T-cell (primary cell): ENCODE data around the gene SYNE1. TPM values are rescaled to one million over a fixed set of nuclear protein-coding genes. Genes with fewer than 3 reads are reported as not detected.
A peak's percentile ranks its signal among the peaks of the same experiment; 100 is the strongest.

ENCODE experiments used
- ATAC-seq, 4 experiments: fragments of 200-7000 bp in 3 of 4; fragments of 150-1000 bp in 1 of 4; cut with Tn5 transposase; replicated peaks in 1 of 4; 1 replicate in 3 of 4; 2 replicates in 1 of 4; pipeline ENCODE4 v1.10.0; 2021; ENCODE audit warnings: moderate library complexity in 3 of 4, mild to moderate bottlenecking in 2 of 4, moderate number of reproducible peaks in 1 of 4
- CTCF ChIA-PET, 2 donors: fragments of 300-600 bp; sonication (Branson Sonifier 250); formaldehyde crosslinking; loops; one replicate each; lab custom pipeline; 2022; ENCODE audit warnings: antibody characterized with exemption in 2 of 2; lab: Charles Lee
- POLR2A ChIA-PET, 2 donors: fragments of 300-600 bp; sonication (Branson Sonifier 250); formaldehyde crosslinking; loops; one replicate each; lab custom pipeline; 2022; ENCODE audit warnings: antibody characterized with exemption in 2 of 2; lab: Charles Lee
- DNase-seq, 35 experiments: peaks; one replicate each; pipeline versions ENCODE4 v3.0.0 to v3.0.0-alpha.2; 2013 to 2023
- H3K27ac ChIP-seq: one replicate; pipeline ENCODE4 v1.5.1; 2013; ENCODE audit warnings: low read length
- H3K27me3 ChIP-seq, 2 experiments: replicated peaks in 1 of 2; 1 replicate in 1 of 2; 2 replicates in 1 of 2; pipeline versions ENCODE4 v1.6.1 to v1.7.0; 2013; ENCODE audit warnings: low read length in 1 of 2, mixed read lengths in 1 of 2; ENCODE audit not compliant: control insufficient read depth in 2 of 2, insufficient read depth in 2 of 2; ENCODE audit errors: extremely low read depth in 1 of 2
- H3K36me3 ChIP-seq, 2 donors: 1 replicate in 1 of 2; 2 replicates in 1 of 2; pipeline versions ENCODE4 v1.6.1 to v1.7.0; 2013; ENCODE audit warnings: low read length in 1 of 2; ENCODE audit not compliant: control insufficient read depth in 2 of 2, insufficient read depth in 1 of 2; ENCODE audit errors: extremely low read depth in 1 of 2
- H3K4me1 ChIP-seq, 2 experiments: 1 replicate in 1 of 2; 2 replicates in 1 of 2; pipeline versions ENCODE4 v1.6.1 to v1.7.0; 2013; ENCODE audit warnings: low read length in 2 of 2, mixed read lengths in 1 of 2; ENCODE audit not compliant: insufficient read depth in 2 of 2, control insufficient read depth in 1 of 2; ENCODE audit errors: extremely low read depth in 1 of 2
- H3K4me3 ChIP-seq, 2 donors: 1 replicate in 1 of 2; 2 replicates in 1 of 2; pipeline versions ENCODE4 v1.5.1 to v1.7.0; 2013; ENCODE audit warnings: mild to moderate bottlenecking in 2 of 2, low read length in 1 of 2, moderate library complexity in 1 of 2; ENCODE audit not compliant: control insufficient read depth in 1 of 2; ENCODE audit errors: extremely low read depth in 1 of 2
- H3K9me3 ChIP-seq: 2 replicates; pipeline ENCODE4 v1.7.0; 2013
- H3K27ac Mint-ChIP-seq, 2 donors: one replicate each; pipeline ENCODE4 v1.8.0; 2020 to 2021; ENCODE audit warnings: mild to moderate bottlenecking in 2 of 2, mixed read lengths in 2 of 2
- H3K27me3 Mint-ChIP-seq, 2 donors: one replicate each; pipeline ENCODE4 v1.8.0; 2021 to 2022; ENCODE audit warnings: mixed read lengths in 2 of 2
- H3K36me3 Mint-ChIP-seq: one replicate; pipeline ENCODE4 v1.8.0; 2021; ENCODE audit warnings: mixed read lengths
- H3K4me1 Mint-ChIP-seq, 3 donors: one replicate each; pipeline ENCODE4 v1.8.0; 2020 to 2022; ENCODE audit warnings: mixed read lengths in 3 of 3, mild to moderate bottlenecking in 1 of 3
- H3K4me3 Mint-ChIP-seq, 3 donors: one replicate each; pipeline ENCODE4 v1.8.0; 2020 to 2022; ENCODE audit warnings: mild to moderate bottlenecking in 3 of 3, mixed read lengths in 3 of 3, moderate library complexity in 3 of 3
- H3K9me3 Mint-ChIP-seq, 3 donors: one replicate each; pipeline ENCODE4 v1.8.0; 2020 to 2022; ENCODE audit warnings: mixed read lengths in 3 of 3
- WGBS: methylation state at CpG from one replicate; pipeline ENCODE4 v1.1.5; 2013; ENCODE audit warnings: missing lambda C conversion rate; ENCODE audit not compliant: insufficient coverage; 5-methylcytosine and 5-hydroxymethylcytosine counted together
- total RNA-seq, 35 experiments: library from RNA in 6 of 35; stranded (reverse) in 6 of 35; fragments of 120-200 nt in 1 of 35; gene quantifications; one replicate each; pipeline versions ENCODE4 v1.2.1 to v1.2.4 and lab custom pipeline; 2013 to 2026

Gene SYNE1
- total RNA-seq, 5 donors from 2014 or later (not counting 1 experiment from before 2014, with no cell fraction given), result 174 to 235 (median 192) TPM

- no peaks in the 10 kb centered on the region for H3K27me3 ChIP-seq
- Mint-ChIP-seq H3K27me3 (peaks cover 0 to 3% of the 10 kb centered on the region in 2 donors), H3K9me3 (no peaks in the 10 kb centered on the region), H3K4me3 (no peak overlapping the region), H3K27ac (no peak overlapping the region), H3K4me1 (peaks cover under 1 to 6% (median 5%) of the 10 kb centered on the region in 3 donors), H3K36me3 (no peaks in the 10 kb centered on the region)
- no peak for DNase-seq
- H3K9me3 ChIP-seq, result no peaks in the 10 kb centered on the region
- no peak overlapping the region for H3K27ac ChIP-seq
- no peak overlapping the region for H3K4me3 ChIP-seq
- 76% methylated on average over 4 of the region's 7 CpGs for WGBS
- peaks cover 0 to 3% of the 10 kb centered on the region in 2 donors for H3K36me3 ChIP-seq
- ATAC-seq, result no peak
- POLR2A ChIA-PET, result no interaction called here
- CTCF ChIA-PET, result interaction anchor here in 1 of 2 donors (0.6 to 2.3 kb wide), 2 partner anchors 21 to 1430 kb away, joined by 9 to 18 read pairs; no protein-coding TSS in a partner anchor
- H3K4me1 ChIP-seq, result peaks cover under 1% of the 10 kb centered on the region in 2 experiments
Observed at GRCh38 chr6:152316024-152316423, 321.1 kb downstream of the SYNE1 start.

GRCh38 chr6:152314483-152314832, 322.7 kb downstream of the SYNE1 start:
- no peaks in the 10 kb centered on the region for H3K9me3 ChIP-seq
- Mint-ChIP-seq H3K27ac (no peak overlapping the region), H3K9me3 (no peaks in the 10 kb centered on the region), H3K27me3 (peaks cover 0 to 2% of the 10 kb centered on the region in 2 donors), H3K4me3 (no peak overlapping the region), H3K4me1 (peaks cover 13 to 20% (median 17%) of the 10 kb centered on the region in 3 donors), H3K36me3 (no peaks in the 10 kb centered on the region)
- DNase-seq, result no peak
- no peak for ATAC-seq
- peaks cover 0 to 3% of the 10 kb centered on the region in 2 donors for H3K36me3 ChIP-seq
- 100% methylated on average over 2 of the region's 5 CpGs for WGBS
- ChIA-PET POLR2A (no interaction called here), CTCF (no interaction called here)
- H3K4me1 ChIP-seq, result peaks cover 15% of the 10 kb centered on the region in 2 experiments
- H3K27me3 ChIP-seq, result no peaks in the 10 kb centered on the region
- no peak overlapping the region for H3K4me3 ChIP-seq
- no peak overlapping the region for H3K27ac ChIP-seq

DNA sequence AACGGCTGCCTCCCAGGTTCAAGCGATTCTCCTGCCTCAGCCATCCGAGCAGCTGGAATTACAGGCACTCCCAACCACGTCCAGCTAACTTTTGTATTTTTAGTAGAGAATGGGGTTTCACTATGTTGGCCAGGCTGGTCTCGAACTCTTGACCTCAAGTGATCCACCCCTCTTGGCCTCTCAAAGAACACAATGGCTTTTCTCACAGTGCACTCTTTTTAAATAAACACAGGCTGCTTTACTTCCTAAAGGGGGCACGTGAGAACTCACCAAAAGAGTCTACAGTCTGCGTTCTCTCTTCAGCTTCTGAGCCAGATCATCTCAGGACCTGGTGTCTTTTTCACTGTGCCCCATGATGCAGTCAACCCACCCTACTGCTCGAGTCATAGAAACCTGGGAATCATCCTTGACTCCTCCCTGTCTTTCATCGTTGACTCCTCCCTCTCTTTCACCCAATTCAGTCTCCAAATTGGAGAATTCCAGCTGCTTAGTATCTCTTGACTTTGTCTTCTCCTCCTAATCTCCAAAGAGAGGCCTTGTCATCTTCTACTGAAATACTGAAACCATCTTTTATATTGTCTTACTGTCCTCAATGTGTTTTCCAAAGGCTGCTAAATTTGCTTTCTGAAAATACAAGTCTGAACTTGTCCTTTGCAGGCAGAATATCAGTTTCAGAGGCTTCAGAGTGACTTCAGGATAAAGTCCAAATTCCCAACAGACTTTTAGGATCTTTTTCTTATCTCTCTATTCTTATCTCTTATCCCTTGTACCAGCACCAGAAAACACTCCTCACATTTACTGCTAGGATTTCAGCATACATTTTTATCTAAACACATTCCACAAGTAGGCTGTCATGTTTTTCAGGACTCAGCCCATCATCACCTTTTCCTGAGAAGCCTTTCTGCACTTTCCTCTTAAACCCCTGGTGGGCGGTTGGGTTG, 323.4 kb downstream of the SYNE1 start:
- peaks cover 15 to 16% of the 10 kb centered on the region in 2 experiments for H3K4me1 ChIP-seq
- H3K27ac ChIP-seq, result no peak overlapping the region
- Mint-ChIP-seq H3K9me3 (no peaks in the 10 kb centered on the region), H3K36me3 (no peaks in the 10 kb centered on the region), H3K4me1 (peaks cover 18 to 27% (median 23%) of the 10 kb centered on the region in 3 donors), H3K4me3 (no peak overlapping the region), H3K27me3 (no peaks in the 10 kb centered on the region), H3K27ac (no peak overlapping the region)
- CTCF ChIA-PET, result interaction anchor here (0.7 kb wide), 2 partner anchors 25 to 635 kb away, joined by 3 to 6 read pairs; no protein-coding TSS in a partner anchor
- DNase-seq (no peak), ATAC-seq (no peak)
- no peaks in the 10 kb centered on the region for H3K9me3 ChIP-seq
- POLR2A ChIA-PET, result no interaction called here
- no peak overlapping the region for H3K4me3 ChIP-seq
- H3K27me3 ChIP-seq, result no peaks in the 10 kb centered on the region
- WGBS, result 91% methylated on average over 4 of the region's 10 CpGs
- H3K36me3 ChIP-seq, result peaks cover 0 to 3% of the 10 kb centered on the region in 2 donors

DNA sequence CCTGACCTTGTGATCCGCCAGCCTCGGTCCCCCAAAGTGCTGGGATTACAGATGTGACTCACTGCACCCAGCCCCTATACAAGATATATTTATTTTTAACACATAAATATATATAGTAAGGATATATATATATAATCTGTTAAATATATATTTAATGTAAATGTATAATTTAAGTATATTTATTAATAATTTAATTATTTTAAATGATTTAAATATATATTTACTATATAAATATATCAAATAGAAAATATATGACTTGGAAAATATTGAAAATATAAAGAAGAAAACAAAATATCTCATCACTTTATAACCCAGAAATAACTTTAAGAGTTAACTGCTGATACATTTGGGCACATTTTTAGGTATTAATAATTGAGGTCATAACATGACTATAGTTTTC, 324.7 kb downstream of the SYNE1 start:
- H3K9me3 ChIP-seq, result no peaks in the 10 kb centered on the region
- no peak for ATAC-seq
- H3K4me1 ChIP-seq, result peaks cover 15 to 24% of the 10 kb centered on the region in 2 experiments
- H3K36me3 Mint-ChIP-seq, result no peaks in the 10 kb centered on the region
- H3K4me3 ChIP-seq, result no peak overlapping the region
- POLR2A ChIA-PET, result no interaction called here
- no peaks in the 10 kb centered on the region for H3K9me3 Mint-ChIP-seq
- no CpG with 5 or more reads among the region's 2 CpGs for WGBS
- H3K4me3 Mint-ChIP-seq, result no peak overlapping the region
- no peaks in the 10 kb centered on the region for H3K27me3 ChIP-seq
- H3K27me3 Mint-ChIP-seq, result no peaks in the 10 kb centered on the region
- H3K36me3 ChIP-seq, result peaks cover 0 to 5% of the 10 kb centered on the region in 2 donors
- no peak for DNase-seq
- H3K27ac Mint-ChIP-seq, result no peak overlapping the region
- CTCF ChIA-PET, result no interaction called here
- peaks cover 22 to 37% (median 31%) of the 10 kb centered on the region in 3 donors for H3K4me1 Mint-ChIP-seq
- H3K27ac ChIP-seq, result no peak overlapping the region

DNA sequence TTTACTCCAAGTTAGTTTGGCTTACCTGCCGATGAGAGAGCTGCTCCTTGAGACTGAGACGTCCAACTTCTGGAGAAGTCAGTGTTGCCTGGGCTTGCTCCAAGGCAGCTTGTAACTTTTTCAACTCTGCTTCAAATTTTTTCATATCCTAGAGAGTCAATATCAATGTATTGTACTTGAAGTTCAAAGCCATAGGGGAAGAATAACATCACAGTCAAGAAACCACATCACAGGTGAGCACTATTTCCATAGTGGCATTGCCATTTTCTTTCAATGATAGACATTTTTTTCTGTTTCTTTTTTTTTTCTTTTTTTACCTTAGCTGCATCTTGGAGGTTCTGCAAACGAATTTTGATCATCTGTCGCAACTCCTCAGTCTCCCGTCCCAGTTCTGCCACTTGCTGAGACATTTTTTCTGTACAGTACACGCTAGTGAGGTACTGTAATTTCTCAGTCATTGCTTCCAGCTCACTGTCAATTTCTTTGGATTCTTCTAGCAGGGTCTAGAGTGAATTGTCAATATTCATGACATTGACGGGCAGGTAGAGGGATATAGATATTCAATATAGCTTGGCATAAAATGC, 326.7 kb downstream of the SYNE1 start:
- no peak overlapping the region for H3K27ac ChIP-seq
- peaks cover 0 to 3% of the 10 kb centered on the region in 2 donors for H3K36me3 ChIP-seq
- H3K27me3 ChIP-seq, result no peaks in the 10 kb centered on the region
- ChIA-PET CTCF (interaction anchor here (0.6 to 2.7 kb wide), 7 partner anchors 9 to 865 kb away, joined by 3 to 12 read pairs (median 4); no protein-coding TSS in a partner anchor), POLR2A (interaction anchor here in 1 of 2 donors (0.6 kb wide), 1 partner anchor 921 kb away, joined by 4 read pairs; no protein-coding TSS in a partner anchor)
- Mint-ChIP-seq H3K27ac (peak overlapping the region; percentile 78 to 88), H3K36me3 (no peaks in the 10 kb centered on the region), H3K9me3 (no peaks in the 10 kb centered on the region), H3K27me3 (no peaks in the 10 kb centered on the region), H3K4me3 (peak overlapping the region in 2 of 3 donors; percentile 34 to 68), H3K4me1 (peaks cover 22 to 37% (median 31%) of the 10 kb centered on the region in 3 donors)
- 52% methylated on average over 3 of the region's 7 CpGs for WGBS
- no peaks in the 10 kb centered on the region for H3K9me3 ChIP-seq
- peaks cover 15 to 24% of the 10 kb centered on the region in 2 experiments for H3K4me1 ChIP-seq
- peak in 3 of 4 experiments; percentile 13 to 66 (median 18) for ATAC-seq
- peak in 8 of 35 experiments; percentile 2 to 63 (median 12) for DNase-seq
- H3K4me3 ChIP-seq, result no peak overlapping the region

DNA sequence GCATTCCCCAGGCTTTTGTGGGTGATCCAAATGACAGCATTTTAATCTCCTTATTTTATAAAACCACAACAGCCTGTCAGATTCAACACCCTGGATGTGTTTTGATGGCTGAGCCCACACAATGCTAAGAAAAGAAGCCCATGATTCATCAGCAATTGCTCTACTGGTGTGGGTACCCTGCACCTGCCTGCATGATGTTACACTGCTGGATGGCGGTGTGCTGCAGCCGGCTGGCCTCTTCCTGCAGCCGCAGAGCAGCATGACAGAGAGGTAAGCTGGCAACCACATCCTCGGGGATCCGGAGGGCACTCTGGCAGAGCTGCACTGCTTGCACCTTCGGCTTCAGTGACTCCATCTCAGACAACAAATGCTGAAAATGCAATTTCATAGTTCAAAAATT, 327.5 kb downstream of the SYNE1 start:
- H3K27me3 ChIP-seq, result no peaks in the 10 kb centered on the region
- POLR2A ChIA-PET, result no interaction called here
- Mint-ChIP-seq H3K27ac (no peak overlapping the region), H3K27me3 (no peaks in the 10 kb centered on the region), H3K4me1 (peaks cover 22 to 37% (median 31%) of the 10 kb centered on the region in 3 donors), H3K36me3 (no peaks in the 10 kb centered on the region), H3K4me3 (peak overlapping the region in 1 of 3 donors; percentile 5), H3K9me3 (no peaks in the 10 kb centered on the region)
- no peak overlapping the region for H3K4me3 ChIP-seq
- no peak overlapping the region for H3K27ac ChIP-seq
- CTCF ChIA-PET, result interaction anchor here (0.6 to 2.7 kb wide), 7 partner anchors 8 to 864 kb away, joined by 3 to 12 read pairs (median 4); no protein-coding TSS in a partner anchor
- H3K36me3 ChIP-seq, result peaks cover 0 to 3% of the 10 kb centered on the region in 2 donors
- ATAC-seq, result peak; percentile 99 to 100 (median 99)
- DNase-seq, result peak; percentile 51 to 85 (median 71)
- peaks cover 15 to 24% of the 10 kb centered on the region in 2 experiments for H3K4me1 ChIP-seq
- no peaks in the 10 kb centered on the region for H3K9me3 ChIP-seq
- WGBS, result 0% methylated on average over 5 of the region's 6 CpGs
